Fibroblast of skin of right quadriceps (primary cell): ENCODE measurements around the gene TMEM151A.

Source experiments
- DNase-seq: peaks from one replicate; pipeline ENCODE4 v3.0.0-alpha.2; 2013

Gene TMEM151A

DNA sequence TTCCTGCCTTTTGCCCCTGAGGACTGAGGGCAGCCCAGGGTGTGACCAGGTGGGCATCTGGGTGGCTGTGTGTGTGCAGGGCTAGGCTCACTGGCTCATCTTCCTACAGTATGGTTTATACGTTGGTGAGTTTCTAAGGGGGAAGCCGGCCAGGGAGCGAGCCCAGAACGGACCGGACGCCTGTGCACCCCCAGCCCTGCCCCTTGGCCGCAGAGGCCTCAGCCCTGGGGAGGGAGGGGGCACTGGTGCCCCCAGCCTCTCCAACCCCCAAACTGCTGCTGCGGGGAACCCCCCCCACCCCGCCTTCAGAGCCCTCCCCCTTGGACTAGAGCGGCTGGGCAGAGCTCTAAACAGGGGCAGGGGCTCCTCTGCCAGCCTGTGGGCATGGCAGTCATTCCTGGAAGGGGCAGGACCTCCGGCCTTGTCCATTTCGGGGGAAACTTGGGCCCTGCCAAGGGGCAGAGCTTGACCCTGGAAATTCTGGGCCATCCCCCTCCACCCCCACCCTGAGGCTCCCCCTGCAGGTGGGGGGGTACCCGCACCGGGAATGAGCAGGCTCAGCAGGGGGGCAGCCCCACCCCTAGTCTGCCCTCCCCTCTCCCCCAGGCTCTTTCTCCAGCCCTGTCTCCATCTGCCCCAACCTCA, 8.1 kb upstream of the TMEM151A start:
- no peak for DNase-seq

DNA sequence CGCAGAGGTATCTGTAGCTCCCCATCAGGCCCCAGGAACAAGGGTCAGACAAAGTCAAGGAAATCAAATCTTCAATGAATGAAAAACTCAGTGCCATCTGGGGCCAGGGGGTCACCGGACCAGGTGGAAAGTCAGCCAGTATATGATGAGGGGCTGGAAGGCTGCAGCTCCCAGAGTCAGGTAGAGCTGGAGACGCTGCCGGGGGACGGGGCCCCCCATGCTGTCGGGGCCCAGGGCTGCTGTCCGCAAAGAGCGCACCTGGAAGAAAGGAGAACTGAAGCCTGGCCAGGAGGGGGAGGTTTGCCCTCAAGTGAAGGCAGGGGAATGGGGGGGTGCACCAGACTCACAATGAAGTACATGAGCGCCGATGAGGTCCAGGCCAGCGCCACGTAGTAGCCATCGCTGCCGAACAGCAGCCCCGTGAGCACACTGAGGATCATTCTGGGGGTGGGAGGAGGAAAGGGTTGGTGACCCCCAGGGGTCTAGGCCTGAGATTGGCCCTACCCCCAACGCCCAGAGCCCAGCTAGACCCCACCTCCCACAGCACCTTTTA, 7.1 kb upstream of the TMEM151A start:
- no peak for DNase-seq

DNA sequence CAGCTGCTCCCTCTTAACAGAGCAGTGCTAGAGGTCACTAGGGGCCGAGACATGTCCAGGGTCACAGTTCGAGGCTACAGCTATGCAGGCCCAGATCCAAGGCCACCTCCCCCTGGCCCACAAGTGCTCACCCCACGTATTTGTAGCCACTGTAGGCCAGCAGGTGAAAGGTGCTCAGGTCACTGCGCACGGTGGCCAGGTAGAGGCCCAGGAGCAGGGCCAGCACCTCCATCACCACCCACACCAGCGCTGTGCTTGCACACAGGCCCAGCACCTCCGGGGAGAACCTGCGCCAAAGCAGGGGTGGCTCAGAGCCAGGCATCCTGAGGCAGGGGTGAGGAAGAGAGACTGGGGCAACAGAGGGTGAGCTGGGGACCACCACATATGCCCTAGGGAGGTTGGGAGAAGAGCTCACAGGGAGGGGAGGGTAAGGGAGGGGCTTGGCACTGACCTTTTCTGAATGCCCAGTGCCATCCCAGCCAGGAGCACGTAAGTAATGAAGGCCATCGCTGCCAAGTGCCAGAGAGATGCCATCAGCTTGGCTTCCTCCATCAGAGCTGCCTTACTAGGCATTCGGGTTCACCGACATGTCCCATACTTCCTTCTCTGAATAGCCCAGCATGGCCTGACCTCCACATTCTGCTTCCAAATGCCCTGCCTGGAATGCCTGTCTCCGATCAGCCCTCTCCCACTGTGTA, 6.3 kb upstream of the TMEM151A start:
- DNase-seq = no peak

DNA sequence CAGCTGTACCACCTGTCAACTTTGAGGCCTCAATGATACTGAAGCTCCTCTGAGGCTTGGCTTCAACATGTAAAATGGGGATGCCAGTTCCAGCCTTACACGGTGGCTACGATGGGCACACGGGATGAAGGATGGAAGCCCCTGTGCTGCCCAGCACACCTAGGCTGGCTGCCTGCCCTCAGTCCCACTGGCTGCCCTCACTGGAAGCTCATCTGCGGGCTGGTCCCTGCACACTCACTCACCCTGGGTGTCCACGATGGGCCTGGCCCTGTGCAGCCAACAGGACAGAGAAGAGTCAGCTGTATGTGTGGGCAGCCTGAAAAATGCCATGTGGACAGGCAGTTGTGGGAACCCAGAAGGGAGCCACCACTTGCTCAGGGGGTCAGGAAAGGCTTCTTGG, 5.0 kb upstream of the TMEM151A start:
- DNase-seq = no peak

DNA sequence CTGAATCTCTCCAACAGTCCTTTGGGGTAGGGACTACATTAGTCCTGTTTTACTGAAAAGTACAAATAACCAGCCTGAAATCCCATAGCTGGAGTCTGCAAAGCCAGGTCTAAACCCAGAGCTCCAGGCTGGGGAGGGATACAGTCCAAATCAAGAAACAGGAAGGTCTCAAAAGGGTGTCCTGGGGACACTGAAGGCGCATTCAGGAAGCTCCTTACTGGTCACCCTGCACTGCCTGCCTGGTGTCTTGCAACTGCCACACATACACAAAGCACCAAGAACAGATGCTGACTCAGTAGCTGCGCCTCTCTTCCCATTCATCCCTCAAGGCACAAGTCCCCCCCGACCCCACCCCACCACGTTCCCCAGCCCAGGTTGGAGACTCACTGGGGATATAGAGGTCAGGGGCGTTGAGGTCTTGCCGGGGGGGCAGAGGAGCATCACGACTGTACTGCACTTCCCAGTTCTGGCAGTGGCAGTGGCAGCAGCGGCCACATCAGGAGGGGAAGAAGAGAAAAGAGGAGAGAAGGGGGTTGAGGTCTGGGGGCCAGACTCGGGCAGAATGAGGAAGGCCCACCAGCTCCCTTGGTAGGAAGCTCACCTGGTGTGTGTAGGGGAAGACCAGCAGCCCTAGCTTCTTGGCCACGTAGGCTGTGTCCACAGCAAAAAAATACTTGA, 4.3 kb upstream of the TMEM151A start:
- DNase-seq = no peak

DNA sequence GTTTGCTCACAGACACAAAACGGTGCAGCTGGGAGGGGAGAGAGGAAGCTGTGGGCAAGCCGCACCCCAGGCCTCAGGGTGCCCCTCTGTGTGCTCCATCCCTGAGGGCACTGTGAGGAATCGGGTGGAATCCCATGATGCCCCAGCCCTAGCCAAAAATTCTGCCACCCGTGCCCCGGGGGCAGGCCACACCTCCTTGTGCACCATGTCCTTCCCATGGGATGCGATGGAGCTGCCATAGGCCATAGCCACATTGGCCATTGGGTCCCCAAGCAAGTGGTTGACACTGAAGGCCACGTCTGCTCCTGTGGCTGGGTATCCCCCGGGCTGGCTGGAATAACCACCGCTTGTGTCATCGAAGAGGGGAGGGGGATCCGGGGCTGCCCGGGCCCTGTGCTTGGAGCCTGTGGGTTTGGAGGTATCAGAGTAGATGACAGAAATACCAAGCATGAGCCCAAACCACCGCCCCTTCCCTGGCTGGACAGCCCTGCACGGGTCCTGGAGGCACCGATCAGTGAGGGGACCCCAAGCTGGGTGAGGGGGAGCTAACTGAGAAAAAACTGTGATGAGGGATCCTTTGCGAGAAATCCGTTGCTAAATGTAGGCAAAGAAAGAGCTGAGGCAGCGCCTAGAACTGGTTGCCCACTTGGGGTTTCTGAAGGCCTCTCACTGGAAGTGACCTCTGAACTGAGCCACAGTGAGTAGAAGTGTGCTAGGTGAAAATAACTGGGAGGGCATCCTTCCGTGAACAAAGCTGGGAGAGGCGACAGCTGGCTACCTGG, 3.6 kb upstream of the TMEM151A start:
- no peak for DNase-seq

DNA sequence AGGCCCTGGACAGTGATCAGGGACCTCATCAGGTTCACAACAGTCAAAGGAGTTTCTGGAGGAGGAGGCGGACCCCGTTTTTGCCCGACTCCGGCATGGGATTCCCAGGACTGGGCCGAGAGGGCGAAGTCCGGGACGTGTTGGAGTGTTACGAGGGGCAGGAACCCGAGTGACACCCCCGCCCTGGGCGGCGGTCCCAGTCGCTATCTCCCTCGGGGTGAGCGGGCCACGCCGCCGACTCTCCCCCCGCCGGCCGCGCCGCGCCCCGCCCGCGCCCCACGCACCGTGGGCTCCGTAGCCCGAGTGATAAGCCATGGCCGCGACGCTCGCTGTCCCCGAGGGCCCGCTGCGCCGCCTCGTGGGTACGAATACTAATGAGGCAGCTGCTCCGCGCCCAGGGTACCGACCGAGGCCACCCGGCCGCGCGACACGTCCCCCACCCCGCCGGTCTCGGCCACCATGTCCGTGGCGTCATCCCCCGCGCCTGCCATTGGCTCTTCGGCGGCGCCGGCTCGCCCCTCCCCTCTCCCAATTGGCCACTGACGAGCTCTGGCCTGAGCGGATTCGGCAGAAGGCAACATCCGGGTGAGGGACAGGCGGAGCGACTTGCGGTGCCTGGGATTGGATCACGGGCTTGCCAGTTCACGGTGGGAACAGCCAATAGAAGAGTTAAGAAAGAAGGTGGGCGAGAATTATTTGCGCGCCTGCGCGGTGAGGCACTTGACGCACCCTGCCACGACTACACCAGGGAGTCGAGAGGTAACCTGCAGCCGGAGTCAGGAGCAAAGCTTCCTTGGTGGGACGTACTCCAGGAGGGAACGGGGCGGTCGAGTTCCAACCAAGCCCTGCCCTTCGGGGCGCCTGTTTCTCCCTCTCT, 2.8 kb upstream of the TMEM151A start, which contains the start of gene YIF1A:
TSS of gene YIF1A (minus strand) at position 473 of the 877 bp plus-strand sequence. CDS start at position 315, 158 bp downstream.
- peak; percentile 100 for DNase-seq

DNA sequence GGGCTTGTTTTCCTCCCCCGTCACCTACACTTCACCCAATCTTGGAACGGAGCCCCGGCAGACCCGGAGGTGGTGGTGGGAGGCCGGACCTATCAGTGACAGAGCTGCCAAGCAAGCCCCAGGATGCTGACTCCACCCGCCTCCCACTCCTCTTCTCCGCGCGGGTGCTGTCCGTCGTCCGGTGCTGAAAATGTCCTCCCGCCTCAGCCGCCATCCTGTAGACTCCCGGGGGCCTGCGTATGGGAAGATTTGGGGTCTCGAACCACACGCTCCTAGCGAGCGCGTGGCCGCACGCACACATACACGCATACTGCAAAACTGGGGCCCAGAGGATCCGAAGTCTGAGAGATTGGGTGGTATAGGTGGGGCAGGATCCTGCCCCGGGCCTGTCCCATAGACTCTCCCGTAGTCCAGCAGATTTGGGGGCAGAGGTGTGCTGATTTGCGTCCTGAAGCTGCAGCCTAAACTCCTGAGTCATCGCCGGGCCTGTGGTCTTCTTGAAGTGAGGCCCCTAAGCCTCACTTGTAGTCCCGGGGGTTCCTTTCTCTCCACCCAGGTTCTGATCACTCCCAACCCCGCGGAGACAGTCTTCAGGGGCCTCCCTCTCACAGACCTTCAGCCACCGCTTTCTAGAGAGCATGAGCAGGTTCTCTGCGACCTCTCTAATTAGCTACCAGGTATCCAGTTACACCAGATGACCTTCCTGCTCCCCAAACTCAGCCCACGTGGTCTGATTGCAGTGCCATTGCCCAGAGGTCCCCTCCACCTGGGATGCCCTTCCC, 2.0 kb upstream of the TMEM151A start:
- DNase-seq = no peak

DNA sequence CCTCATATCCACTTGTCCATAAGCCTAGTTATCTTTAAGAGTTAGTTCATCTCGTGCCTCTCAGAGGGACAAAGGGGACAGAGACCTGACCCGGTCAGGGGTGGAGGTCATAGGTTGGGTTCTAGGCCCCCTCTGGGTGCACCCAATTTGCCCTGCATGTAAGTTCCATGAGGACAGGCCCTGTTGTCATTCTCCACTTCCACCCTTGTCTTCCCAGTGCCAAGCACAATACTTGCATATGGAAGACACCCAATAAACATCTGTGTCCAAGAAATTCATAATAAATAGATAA, 1.4 kb upstream of the TMEM151A start:
- DNase-seq = no peak

DNA sequence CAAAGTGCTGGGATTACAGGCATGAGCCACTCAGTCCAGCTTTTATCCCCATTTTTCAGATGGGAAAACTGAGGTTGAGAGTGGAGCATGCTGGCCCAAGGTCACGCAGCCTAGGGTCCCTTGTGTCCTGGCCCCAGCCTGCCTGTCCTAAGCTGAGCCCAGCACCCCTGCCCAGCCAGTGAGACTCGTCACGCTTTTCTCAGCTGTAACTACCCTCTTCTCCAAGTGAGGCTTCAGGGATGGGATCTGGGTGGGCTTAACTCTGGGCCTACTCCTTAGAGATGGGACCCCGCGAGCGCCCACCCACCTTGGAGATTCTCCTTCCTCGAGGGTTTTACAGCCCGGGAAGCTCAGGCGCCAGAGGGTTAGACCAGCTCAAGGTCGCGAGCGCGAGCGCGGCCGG, 390 bp upstream of the TMEM151A start:
- DNase-seq = no peak

DNA sequence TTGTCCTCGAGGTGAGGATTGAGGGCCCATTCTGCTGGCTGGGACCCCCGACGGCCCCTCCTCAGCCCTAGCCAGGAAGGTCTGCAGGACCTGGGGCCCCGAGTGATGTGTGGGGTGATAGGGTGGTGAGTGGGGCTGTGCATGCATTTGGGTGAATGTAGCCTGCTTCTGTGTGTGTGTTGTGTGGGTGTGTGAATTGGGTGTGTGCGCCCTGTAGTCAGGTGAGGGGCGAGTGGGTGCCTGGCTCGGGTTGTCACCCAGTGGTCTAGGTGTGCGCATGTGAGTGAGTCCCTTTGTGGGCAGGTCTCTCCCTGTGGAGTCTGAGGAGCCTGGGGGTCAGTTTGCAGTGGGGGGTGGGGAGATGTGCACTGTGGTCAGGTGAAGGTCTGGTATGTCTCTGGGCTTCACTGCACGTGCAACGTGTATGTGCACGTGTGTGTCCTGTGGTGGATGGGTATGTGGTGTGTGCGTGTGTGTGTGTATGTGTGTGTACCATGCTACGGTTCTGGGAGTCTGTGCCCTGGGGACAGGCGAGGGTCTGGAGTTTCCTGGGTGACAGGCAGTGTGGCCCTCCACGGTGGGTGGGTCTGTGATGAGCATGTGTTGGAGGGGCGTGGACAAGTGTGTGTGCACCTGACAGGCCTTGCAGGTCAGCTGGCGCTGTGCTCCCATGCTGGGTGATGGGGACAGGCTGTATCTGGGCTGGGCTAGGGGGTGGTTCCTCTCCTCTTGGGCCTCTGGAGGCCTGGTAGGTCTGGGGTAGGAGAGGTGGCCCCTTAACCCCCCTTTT, 1.0 kb downstream of the TMEM151A start:
- no peak for DNase-seq

DNA sequence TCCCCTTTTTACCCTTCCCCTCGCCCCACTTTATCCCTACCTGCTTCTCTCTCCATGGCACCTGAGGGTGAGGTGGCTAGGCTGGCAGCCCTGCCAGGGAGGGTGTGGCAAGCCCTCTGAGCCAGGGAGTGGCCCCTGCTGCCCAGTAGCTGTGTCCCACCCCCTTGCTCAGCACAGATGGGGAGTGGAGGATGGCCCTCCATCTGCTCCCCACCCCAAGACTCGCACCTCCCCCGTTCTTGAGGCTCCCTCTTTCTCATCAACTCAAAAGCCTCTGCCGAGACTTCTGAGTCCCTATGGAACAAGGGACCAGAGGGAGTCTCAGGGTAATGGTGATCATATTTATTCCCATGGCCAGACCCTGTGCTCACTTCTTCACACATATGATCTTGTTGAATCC, 1.7 kb downstream of the TMEM151A start:
- no peak for DNase-seq

DNA sequence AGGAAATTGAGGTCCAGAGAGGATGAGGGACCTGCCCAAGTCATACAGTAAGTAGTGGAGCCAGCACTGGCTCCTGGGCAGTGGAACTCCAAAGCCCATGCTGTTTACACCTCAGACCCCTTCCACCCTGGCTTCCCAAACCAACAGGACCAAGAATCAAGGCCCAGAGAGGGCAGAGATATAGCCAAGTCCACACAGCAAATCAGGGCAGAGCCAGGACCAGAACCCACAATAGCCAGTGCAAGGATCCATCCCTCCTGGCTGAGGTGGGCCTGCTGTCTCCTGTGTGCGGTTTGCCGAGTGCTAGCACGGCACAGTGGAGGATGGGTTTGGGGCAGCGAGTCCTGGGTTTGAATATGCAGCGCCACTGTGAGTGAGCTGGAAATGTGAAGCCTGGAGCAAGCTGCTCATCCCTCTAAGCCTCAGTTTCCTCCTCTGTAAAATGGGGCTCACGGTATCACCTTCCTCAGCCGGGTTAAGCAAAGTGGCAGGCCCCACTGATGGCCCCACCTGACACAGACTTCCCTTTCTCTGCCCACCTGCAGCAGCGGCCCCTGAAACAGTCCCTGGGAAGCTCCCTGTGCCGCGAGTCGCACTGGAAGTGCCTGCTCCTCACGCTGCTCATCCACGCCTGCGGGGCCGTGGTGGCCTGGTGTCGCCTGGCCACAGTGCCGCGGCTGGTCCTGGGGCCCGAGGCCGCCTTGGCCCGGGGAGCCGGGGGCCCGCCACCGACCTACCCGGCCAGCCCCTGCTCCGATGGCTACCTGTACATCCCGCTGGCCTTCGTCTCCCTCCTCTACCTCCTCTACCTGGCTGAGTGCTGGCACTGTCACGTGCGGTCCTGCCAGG, 2.3 kb downstream of the TMEM151A start:
- no peak for DNase-seq

DNA sequence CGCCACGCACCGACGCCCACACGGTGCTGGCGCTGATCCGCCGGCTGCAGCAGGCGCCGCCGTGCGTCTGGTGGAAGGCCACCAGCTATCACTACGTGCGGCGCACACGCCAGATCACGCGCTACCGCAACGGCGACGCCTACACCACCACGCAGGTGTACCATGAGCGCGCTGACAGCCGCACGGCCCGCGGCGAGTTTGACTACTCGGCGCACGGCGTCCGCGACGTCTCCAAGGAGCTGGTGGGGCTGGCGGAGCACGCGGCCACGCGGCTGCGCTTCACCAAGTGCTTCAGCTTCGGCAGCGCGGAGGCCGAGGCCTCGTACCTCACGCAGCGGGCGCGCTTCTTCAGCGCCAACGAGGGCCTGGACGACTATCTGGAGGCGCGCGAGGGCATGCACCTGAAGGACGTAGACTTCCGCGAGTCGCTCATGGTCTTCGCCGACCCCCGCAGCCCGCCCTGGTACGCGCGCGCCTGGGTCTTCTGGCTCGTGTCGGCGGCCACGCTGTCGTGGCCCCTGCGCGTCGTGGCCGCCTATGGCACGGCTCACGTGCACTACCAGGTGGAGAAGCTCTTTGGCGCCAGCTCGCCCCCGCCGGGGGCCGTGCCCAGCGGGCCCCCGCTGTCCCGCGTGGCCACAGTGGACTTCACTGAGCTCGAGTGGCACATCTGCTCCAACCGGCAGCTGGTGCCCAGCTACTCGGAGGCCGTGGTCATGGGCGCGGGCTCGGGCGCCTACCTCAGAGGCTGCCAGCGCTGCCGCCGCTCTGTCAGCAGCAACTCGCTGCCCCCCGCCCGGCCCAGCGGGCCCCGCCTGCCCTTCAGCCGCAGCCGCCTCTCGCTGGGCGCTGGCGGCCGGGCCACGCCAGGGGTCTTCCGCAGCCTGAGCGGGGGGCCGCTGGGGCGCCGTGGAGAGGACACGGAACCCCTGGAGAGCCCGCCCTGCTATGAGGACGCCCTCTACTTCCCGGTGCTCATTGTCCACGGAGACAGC, 3.2 kb downstream of the TMEM151A start:
- no peak for DNase-seq

DNA sequence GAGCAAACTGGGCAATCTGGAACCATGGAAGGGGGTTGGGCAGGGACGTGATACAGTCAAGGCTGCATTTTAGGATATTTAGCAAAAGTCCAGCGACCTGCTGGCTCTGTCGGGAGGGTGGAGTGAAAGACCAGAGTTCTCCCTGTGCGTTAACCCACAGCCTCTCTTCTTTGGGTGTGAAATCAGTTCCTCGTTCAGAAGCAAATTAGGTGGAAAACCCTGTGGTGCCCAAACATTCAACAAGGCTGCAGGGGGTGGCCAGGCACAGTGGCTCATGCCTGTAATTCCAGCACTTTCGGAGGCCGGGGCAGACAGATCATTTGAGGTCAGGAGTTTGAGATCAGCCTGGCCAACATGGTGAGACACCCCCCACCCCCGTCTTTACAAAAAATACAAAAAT, 5.9 kb downstream of the TMEM151A start:
- DNase-seq = no peak

DNA sequence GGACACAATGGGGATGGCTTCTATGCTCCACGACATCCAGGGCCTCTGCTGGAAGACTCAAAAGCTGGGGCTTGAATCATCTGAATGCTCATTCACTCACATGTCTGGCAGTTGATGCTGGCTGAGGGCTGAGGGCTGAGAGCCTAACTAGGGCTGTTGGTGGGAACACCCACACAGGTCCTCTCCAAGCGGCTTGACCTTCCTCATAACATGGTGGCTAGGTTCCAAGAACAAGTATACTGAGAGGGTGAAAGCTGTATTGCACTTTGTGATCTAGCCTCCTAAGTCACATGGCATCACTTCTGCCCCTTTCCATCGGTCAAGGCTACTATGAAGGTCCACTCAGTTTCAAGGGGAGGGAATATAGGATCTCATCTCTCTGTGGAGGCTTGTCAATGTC, 7.5 kb downstream of the TMEM151A start:
- DNase-seq = no peak

DNA sequence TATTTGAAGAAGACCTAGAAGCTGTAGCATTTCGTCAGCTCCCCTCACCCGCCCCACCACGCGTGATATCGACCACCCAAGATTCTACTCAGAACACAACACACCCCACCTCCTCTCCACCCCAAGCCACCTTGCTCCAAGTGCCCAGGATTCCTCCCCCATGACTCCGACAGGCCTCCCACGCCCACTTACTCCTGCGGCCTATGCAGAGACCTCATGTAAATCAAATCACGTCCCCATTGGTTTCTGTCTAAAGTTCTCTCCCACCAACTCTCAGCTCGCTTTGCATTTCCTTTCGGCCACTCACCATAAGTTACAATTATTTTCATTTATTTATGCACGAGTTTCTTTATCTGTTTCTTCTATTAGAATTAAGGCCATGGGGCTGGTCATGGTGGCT, 11.0 kb downstream of the TMEM151A start:
- no peak for DNase-seq

DNA sequence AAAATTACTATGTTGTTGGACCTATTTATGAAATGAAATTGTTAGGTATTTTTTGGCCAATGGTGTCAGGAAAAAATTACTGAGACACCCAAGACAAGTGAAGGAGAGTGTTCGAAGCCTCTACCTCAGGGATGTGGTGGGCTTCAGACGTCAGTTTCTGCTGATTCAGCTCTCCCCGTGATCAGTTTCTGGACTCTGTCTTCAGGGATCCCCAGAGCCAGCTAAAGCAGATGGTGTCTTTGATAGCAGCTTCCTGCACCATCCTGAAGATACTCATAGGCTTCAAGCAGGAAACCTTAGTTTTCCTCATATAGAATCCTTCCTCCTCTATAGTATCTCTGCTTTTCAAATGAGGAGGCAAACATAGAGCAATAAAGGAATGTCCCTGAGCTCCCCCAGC, 17.8 kb downstream of the TMEM151A start:
- DNase-seq = no peak
